Renal pelvis (tissue), 4 donors: ENCODE results near the gene RPL28. TPM values are rescaled to one million over a fixed set of nuclear protein-coding genes. Genes with fewer than 3 reads are reported as not detected.

Experiments used
- DNase-seq: peaks from one replicate; pipeline ENCODE4 v3.0.0-alpha.2; 2013
- polyA plus RNA-seq, 3 donors: library from polyadenylated mRNA; unstranded; fragments of 120-200 nt; gene quantifications; one replicate each; pipeline ENCODE4 v1.2.1, GENCODE V29; 2013; ENCODE audit not compliant: insufficient read length in 3 of 3

Gene RPL28
- polyA plus RNA-seq, 3 donors, result 1,015 to 1,277 (median 1,113) TPM

DNA sequence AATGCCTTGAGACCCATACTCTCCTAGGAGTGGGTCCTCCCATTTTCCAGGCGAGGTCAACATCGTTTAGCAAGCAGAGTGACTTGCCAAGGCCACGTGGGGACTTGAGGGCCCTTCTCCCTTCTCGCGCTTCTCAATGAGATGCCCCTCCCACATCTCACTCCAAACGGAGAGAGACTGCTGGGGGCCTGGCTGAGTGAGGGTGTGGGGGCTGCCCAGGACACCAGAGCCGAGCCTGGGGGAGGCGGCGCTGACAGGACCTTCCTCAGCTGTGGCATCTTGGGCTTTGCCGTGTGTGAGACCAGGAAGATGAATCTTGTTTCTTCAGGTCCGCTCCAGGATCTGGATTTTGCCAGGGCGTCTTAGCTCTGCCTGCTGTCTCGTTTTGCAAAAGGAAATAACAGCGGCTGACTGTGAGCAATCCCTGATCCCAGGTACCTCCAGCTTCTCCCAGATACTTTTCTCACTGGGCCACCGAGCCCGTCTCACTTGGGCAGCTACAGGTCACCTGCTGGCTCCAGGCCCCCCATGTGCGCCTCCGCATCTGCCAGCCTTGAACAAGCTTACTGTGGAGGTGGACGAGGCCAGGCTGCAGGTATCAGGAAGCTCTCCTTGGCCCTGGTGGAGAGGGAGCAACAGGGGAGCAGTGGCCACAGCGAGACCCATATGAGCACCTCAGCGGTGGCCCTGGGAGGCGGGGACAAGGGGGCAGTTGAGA is 37.3 kb upstream of the RPL28 start:
- no peak for DNase-seq

DNA sequence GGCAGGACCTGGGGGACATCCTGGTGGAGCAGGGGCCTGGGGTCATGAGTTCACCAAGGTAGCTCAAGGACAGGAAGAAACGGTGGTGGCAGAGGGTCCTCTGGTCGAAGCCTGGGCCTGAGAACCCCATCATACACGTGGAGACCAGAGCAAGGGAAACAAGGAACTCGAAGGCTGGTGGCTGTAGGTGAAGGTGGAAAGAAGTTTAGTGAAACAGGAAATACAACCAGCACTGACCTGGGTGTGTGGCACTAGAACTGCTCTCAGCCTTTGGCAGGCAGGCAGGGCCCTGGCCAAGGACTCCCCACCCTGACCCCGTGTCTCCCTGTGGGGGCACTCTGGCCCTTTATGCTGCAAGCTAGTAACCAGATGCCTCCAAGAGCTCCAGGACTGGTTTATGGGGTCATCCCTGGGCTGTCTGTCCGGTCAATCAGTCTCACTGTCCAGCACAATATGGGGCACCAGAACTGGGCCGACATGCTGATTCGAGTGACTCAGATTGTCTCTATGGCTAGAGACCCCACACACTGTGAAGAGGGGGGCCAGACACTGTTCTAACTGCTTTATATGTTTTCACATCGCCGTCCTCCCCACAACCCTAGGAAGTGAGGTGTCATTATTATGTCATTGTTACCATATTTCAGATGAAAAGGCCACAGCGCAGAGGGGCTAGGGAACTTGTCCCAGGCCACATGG is 35.0 kb upstream of the RPL28 start:
- no peak for DNase-seq

DNA sequence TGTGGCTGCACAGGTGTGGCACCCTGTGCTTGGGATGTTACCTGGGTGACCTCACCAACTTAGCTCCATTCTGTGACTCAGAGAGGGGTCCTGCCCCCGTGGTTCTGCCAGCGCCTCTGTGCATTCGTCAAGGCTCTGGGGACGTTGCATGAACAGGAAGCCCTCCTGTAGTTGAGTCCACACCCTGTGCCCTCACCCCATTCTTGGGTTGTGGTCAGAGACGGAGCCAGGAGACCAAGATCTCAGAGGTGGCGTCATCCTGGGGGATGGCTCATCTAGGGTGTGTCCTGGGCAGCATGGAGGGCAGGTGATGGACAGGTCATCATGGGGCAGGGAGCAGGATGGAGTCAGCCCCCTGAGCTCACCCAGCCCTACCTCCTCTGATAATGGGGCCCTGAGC is 33.7 kb upstream of the RPL28 start:
- no peak for DNase-seq

DNA sequence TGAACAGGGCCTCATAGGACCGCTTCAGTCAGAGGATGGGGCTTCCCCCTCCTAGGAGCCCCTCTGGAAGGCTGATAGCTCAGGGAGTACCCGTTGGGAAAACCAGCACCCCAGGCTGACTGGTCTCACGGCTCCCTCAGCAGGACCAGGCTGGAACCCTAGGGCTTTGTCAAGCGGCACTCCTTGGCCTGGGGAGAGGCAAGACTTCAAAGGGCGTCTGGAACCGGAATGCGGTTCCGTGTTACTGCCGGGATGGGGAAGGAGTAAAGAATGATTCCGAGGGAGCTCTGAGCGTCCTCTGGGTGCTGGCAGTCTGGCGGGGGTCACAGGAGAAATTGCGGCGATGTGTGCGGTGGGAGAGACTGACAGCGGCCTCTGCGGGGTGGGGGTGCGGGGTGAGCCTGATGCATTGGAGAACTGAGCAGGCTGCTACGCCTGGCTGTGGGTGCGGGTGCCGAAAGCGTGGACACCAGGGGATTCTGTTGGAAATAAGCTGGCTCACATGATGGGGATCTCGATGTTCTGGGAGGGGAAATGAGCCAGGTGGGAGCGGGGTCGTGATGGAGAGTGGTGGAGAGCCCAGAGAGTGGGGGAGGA is 33.1 kb upstream of the RPL28 start:
- DNase-seq, result no peak

DNA sequence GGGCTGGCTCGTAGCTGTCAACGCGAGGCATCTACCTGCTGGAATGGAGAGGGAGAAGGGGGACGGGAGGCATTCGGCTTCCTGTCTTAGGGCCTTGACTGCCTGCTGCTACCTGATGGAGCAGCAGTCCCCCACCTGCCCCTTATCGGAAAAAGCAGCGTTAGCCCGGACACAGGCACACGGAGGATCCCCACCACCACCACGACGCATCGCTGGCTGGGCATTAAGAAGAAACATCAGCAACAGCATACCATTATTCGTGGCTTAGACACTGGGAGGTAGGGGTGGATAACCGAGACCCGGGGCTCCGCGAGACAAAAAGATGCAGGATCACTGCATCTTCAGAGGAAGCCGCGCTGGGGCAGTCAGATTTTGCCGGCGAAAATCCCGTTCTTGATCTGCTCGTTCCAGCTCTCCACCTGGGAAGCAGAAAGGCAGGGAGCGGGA is 32.4 kb upstream of the RPL28 start:
- DNase-seq, result no peak

DNA sequence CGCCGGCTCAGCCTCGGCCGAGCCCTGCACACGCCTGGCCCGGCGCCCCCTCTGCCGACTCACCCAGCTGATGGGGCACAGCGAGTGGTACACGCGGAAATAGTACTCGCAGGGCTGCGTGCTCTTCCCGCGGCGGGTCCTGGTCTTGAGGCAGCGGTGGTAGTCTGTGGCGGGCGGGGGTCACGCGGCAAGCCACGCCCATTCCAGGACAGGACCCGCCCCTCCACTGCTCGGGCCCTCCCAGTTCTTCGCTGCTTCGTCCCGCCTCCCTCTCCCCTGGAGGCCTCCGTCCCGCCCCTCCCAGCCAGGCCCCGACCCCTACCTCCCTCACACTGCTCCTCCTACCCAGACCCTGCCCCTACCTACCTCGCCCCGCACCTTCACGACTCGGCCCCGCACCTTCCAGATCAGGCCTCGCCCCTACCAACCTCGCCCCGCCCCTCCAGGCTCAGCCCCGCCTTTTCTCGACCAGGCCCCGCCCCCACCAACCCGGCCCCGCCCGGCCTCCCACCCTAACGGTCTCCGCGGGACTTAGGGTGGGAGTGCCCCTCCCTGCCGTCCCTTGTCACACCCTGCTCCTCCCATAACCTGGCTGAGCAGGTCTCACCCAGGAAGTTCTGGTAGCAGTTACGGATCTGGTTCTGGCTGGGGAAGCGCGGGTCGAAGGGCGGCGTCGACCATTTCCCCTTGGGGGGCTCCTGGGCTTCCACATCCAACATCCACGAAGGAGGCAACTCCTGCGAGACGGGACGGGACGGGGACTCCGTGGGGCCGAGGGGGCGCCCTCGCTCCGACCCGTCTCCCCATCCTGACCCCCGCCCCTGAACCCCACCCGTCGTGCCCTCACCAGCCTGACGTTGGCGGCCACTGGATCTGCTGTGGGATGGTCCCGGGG is 31.7 kb upstream of the RPL28 start:
- no peak for DNase-seq

DNA sequence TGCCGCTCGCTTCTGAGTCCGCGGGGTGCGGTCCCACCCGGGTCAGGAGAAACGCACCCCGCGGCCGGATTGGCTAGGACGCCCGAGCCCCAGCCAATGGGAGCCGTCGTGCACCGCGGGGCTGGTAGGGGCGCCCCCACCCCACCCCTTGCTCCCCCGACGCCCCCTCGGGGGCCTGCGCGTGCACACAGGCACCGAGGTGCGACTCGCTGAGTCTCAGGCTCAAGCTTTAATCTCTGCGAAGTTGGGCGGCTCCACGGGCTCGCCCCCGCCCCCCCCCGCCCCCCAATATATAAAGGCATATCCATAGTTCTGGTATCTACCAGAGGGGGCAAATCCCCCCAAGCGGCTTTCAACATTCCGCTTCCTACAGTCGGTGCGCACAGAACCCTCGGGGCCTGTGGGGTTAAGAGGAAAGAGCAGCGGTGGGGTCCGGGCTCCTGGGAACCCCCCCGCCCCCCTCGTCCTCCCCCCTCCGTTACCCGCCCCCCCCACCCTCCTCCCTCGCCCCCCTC is 31.0 kb upstream of the RPL28 start, which contains the start of gene COX6B2:
Gene COX6B2 (minus strand): TSS at position 22 of the 515 bp plus-strand sequence. CDS start 198 bp downstream, outside the sequence.
- DNase-seq, result no peak

DNA sequence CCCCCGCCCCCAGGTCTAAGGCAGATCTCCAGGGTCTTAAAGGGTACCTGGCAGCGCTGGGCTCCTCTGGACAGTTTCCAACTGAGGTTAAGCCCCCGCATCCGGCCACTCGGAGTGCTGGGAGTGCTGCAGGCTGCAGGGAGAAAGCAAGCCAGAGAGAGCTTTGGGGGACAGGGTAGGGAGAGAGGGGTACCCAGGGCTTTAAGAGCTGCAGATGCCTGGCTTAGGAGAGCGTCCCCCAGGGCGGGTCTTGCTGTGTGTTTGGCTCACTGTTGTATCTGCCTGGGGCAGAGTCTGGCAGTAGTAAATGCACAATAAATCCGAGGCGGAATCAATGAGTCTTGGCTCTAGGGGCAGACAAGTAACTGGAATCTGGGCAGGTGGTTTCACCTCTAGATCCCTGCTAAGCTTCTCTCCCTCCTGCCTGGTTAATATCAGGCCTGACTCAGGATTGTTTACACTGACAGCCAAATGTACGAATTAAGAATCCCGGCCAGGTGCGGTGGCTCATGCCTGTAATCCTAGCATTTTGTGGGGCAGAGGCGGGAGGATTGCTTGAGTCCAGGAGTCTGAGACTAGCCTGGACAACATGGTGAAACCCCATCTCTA is 30.4 kb upstream of the RPL28 start:
- no peak for DNase-seq

DNA sequence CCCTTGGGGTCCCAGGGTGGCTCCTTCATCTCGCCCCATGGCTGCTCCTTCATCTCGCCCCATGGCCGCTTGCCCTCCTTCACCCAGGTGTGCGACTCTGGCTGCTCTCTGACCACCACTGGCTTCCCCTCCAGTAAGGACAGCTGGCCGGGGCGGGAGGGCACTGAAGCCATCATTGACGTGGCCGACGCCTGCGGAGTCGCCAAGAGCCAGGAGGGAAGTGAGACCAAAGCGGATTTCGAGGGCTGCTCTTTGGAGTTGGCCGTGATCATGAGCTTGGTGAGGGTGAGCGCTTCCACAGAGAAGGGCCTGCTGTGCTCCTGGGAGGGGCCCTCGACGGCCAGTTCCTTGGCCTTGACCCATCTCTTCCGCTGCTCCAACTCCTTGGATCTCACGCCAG is 27.2 kb upstream of the RPL28 start:
- no peak for DNase-seq

DNA sequence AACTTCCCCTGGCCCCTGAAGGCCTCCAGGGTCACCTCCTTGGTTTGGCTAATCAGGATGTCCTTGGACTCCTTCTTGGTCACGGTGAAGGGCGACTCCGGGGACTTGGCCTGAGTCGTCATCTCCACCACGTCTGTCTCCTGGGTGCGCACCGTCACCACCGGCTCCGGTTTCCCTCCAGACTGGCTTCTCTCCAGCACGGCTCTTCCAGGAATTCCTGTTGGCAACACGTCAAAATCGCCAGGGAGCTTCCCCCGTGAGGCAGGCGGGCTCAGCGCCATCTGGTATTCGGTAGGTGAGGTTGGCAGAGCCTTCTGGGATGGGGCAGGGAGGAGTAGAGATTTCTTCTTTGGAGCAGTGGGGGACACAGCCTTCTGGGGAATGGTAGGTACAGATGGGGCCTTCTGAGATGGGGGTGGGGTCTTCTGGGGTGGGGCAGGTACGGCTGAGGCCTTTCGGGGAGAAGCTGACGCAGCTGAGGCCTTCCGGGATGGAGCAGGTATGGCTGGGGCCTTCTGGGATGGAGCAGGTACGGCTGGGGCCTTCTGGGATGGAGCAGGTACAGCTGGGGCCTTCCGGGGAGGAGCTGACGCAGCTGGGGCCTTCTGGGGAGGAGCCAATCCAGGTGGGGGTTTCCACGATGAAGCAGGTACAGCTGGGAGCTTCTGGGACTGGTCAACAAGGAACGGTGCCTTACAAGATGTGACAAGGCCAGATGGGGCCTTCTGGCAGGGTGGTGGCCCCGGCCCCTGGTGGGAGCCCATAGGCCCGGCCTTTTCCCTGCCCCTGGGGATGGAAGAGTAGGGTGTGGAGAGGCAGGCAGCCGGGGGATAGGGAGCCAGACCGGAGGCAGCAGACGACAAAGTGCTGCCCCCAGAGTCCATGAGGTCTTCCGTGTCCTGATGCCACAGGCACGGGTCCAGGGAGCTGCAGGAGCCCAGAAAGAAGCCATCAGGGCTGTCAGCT is 26.5 kb upstream of the RPL28 start:
- no peak for DNase-seq

DNA sequence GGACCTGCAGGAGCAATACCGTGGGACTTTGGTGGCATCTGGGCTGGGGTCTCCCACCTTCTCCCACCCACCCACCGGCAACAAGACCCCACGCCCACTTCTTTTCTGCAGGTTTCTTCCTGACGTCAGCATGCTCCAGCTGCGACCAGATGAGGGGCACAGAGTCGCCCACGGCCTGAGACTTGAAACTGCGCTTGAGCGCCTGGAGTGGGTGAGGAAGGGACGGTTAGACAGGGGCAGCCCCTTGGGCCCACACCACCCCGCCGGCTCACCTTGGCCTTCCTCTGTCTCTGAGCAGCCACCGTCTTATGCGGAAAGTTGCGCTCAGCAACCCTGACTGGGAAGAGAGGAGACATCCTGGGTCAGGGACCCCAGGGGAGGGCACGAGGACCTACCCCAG is 24.8 kb upstream of the RPL28 start:
- DNase-seq, result no peak

DNA sequence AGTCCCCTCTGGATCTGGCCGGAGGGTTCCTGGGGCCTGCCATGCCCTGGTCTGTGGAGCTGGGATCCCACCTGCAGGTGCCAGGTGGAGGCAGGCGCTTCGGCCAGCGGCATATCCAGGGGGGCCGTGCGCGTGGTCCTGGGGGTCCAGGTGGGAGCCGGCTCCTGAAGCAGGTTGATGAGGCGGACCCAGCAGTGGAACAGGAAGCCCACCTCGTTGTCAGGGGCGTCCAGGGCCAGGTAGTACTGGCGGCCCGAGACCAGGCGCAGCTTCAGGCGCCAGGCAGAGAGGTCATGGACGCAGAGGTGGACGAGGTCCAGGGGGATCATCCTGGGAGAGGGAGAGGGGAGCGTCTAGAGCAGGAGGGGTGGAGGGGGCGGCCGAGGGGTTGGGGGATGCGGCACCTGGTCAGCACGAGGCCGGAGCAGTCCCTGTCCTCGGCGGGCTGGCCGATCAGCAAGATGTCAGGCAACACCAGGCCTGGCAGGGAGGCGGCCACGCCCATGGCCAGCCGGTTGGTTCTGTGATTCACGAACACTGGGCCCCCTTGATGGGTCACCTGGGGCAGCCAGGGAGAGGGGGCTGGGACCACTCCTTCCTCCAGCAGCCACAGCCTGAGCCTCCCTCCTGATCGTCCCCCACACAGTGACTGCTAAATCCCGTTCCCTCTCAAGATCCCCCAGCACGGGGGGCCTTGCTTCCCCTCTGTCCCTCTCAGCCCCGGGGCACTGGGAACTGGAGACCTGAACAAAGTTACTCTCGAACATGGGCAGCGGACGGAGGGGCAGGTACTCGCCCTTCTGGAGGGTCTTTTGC is 23.4 kb upstream of the RPL28 start:
- no peak for DNase-seq

DNA sequence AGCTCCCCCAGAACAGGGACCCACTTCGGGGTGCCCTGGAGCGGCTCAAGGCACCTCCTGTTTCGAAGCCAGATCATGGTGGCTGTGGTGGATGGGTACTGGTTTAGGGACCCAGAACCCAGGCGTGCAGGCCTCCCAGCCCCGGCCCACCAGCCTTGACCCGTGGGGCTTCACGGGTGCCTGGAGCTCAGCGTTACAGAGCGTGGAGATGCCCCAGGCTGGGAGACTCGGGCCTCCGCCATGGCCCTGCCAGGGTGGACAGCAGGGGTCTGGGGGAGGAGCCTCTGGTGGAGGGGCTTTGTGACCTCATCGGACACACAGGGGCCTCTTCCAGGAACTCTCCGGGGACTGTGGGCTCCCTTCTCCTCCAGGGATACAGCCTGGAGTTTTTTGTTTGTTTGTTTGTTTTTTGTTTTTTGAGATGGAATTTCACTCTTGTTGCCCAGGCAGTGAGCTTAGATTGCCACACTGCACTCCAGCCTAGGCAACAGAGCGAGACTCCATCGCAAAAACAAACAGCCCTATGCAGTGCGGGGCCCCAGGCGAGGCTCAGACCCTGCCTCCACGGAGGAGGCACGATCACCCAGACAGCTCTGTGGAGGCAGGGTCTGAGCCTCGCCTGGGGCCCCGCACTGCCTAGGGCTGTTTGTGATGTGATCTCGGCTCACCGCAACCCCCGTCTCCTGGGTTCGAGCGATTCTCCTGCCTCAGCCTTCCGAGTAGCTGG is 22.6 kb upstream of the RPL28 start, which contains the start of gene GARIN5B:
Gene GARIN5B (minus strand): TSS at position 271 of the 727 bp plus-strand sequence. CDS start 194 bp downstream, at position 77.
- DNase-seq, result no peak

DNA sequence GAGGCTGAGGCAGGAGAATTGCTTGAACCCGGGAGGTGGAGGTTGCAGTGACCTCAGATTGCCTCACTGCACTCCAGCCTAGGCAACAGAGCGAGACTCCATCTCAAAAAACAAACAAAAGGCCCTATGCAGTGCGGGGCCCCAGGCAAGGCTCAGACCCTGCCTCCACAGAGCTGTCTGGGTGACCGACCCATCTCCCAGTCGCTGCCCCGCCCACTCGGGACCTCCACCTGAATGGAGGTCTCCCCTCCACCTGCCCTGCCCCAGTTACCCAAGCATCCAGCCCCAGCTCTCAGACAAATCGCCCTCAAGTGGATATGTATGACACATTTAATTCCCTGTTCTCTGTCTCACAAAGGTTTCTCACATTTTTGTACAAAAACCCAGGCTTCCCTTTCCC is 20.5 kb upstream of the RPL28 start:
- DNase-seq, result no peak

DNA sequence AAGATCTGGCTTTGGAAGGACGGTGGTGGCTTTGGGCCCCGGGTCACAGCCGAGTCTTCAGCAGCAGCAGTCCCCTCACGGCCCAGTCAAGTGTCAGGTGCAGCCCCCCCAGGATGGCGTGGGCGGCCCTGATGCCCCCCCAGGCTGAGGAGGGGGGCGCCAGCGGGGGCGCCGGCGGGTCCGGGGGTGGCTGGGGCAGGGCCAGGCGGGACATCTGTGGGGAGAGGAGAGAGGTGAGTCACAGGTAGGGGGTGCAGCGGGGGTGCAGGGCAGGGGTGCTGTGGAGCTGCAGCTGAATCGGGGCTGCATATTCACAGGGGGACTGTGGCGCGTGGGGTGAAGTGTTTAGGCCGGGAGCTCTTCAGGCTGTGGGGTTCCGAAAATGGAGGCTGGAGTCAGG is 19.8 kb upstream of the RPL28 start:
- no peak for DNase-seq

DNA sequence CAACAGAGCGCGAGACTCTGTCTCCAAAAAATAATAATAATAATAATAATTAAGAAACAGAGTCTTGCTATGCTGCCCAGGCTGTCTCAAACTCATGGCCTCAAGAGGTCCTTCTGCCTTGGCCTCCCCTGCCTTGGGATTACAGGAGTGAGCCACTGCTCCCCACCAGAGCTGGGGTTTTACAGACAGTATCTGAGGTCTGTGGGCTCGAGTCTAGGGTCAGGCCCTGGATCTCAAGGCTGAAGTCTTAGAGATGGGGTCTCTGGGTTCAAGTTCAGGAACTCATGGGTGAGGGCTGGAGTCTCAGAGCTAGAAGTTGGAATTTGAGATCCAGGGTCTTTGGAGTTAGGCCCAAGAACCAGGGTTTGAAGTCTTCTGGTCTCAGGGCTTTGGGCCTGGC is 18.9 kb upstream of the RPL28 start:
- DNase-seq, result no peak

DNA sequence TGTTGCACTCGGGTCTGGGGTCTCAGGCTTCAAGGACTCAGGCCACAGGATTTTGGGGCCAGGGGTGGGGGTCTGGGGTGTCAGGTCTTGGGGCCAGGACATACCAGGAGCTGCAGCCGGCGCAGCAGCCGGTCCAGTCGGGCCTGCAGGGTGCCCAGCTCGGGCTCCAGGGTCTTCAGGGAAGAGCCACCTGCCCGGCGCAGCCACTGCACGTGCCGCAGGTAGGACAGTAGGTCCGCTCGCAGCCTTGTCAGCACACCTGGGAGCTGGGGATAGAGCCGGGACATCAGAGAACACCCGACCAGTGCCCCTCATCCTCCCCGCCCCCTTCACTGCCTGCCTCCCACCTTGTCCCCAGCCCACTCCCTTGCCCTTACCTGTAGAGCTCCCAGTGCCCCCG is 17.6 kb upstream of the RPL28 start:
- no peak for DNase-seq
